Hepatocyte (in vitro differentiated cells): ENCODE data around the gene ITPRIPL2.

Experiments
- CTCF ChIP-seq: fragments of 200-600 bp; sonication (generic); IDR thresholded peaks from 2 replicates; pipeline ENCODE4 v1.5.1; 2016; ENCODE audit warnings: antibody characterized with exemption, mild to moderate bottlenecking; ENCODE audit not compliant: poor library complexity
- EZH2 ChIP-seq: fragments of 200-600 bp; sonication (generic); IDR thresholded peaks from 2 replicates; pipeline ENCODE4 v1.6.1; 2016; ENCODE audit warnings: antibody characterized with exemption, mild to moderate bottlenecking, borderline replicate concordance
- EZH2phosphoT487 ChIP-seq: fragments of 200-600 bp; sonication (generic); IDR thresholded peaks from one replicate; pipeline ENCODE4 v1.6.1; 2018; ENCODE audit warnings: antibody characterized with exemption, mild to moderate bottlenecking, low read depth, moderate library complexity; ENCODE audit not compliant: unreplicated experiment, severe bottlenecking

GRCh38 chr16:19093631-19094541 lies 19.9 kb upstream of the ITPRIPL2 start:
- TF ChIP-seq EZH2 (no peak), CTCF (no peak), EZH2phosphoT487 (no peak)
